Activated naive CD4-positive, alpha-beta T cell treated with anti-CD3 and anti-CD28 coated beads for 36 hours (primary cell): ENCODE data around the gene MLEC. TPM values are rescaled to one million over a fixed set of nuclear protein-coding genes. Genes with fewer than 3 reads are reported as not detected.

ENCODE experiments used
- CTCF ChIA-PET: fragments of 350-600 bp; sonication (Branson Sonifier 250); formaldehyde crosslinking; loops from one replicate; lab custom pipeline; 2021; ENCODE audit warnings: antibody characterized with exemption; lab: Charles Lee
- DNase-seq: peaks from one replicate; pipeline ENCODE4 v3.0.0-alpha.2; 2020
- H3K27ac Mint-ChIP-seq: one replicate; pipeline ENCODE4 v1.8.0; 2021; ENCODE audit warnings: mild to moderate bottlenecking, mixed read lengths
- H3K27me3 Mint-ChIP-seq: one replicate; pipeline ENCODE4 v1.8.0; 2021; ENCODE audit warnings: low read depth, mixed read lengths
- H3K36me3 Mint-ChIP-seq: one replicate; pipeline ENCODE4 v1.8.0; 2021; ENCODE audit warnings: low read depth, mixed read lengths
- H3K4me1 Mint-ChIP-seq: one replicate; pipeline ENCODE4 v1.8.0; 2021; ENCODE audit warnings: low read depth, mixed read lengths
- H3K4me3 Mint-ChIP-seq: one replicate; pipeline ENCODE4 v1.8.0; 2021; ENCODE audit warnings: mild to moderate bottlenecking, moderate library complexity, mixed read lengths
- H3K9me3 Mint-ChIP-seq: one replicate; pipeline ENCODE4 v1.8.0; 2021; ENCODE audit warnings: mixed read lengths
- intact Hi-C: fragments of 100-400 bp; cut with micrococcal nuclease; formaldehyde crosslinking; loops from one replicate; pipeline ENCODE4 v1.15.1; 2023
- total RNA-seq, 2 experiments: library from RNA; stranded (reverse); gene quantifications; one replicate each; pipeline ENCODE4 v1.2.3, GENCODE V29; 2021

Gene MLEC
- total RNA-seq, 2 experiments from 2014 or later, result 78.6 to 89.7 TPM

GRCh38 chr12:120741476-120742421, 54.8 kb downstream of the MLEC start:
- H3K36me3 Mint-ChIP-seq, result no peaks in the 10 kb centered on the region
- no peak overlapping the region for H3K27ac Mint-ChIP-seq
- H3K9me3 Mint-ChIP-seq, result no peaks in the 10 kb centered on the region
- H3K4me3 Mint-ChIP-seq, result no peak overlapping the region
- intact Hi-C loops, result no loop called here
- no peak for DNase-seq
- H3K4me1 Mint-ChIP-seq, result no peaks in the 10 kb centered on the region
- no peaks in the 10 kb centered on the region for H3K27me3 Mint-ChIP-seq
- CTCF ChIA-PET, result interaction anchor here (0.9 kb wide), 1 partner anchor 230 kb away, joined by 3 read pairs; no protein-coding TSS in a partner anchor

- no peaks in the 10 kb centered on the region for H3K4me1 Mint-ChIP-seq
- no peak overlapping the region for H3K4me3 Mint-ChIP-seq
- intact Hi-C loops, result no loop called here
- CTCF ChIA-PET, result interaction anchor here (0.6 to 1.0 kb wide), 2 partner anchors 12 to 350 kb away, joined by 4 read pairs; no protein-coding TSS in a partner anchor
- no peaks in the 10 kb centered on the region for H3K27me3 Mint-ChIP-seq
- no peak overlapping the region for H3K27ac Mint-ChIP-seq
- H3K36me3 Mint-ChIP-seq, result no peaks in the 10 kb centered on the region
- no peaks in the 10 kb centered on the region for H3K9me3 Mint-ChIP-seq
- no peak for DNase-seq
These were observed 58.1 kb downstream of the MLEC start for GRCh38 chr12:120744922-120745493.

GRCh38 chr12:120748242-120748641, 61.3 kb downstream of the MLEC start:
- no peaks in the 10 kb centered on the region for H3K36me3 Mint-ChIP-seq
- H3K4me1 Mint-ChIP-seq, result no peaks in the 10 kb centered on the region
- H3K27ac Mint-ChIP-seq, result no peak overlapping the region
- no peaks in the 10 kb centered on the region for H3K9me3 Mint-ChIP-seq
- intact Hi-C loops, result no loop called here
- no peaks in the 10 kb centered on the region for H3K27me3 Mint-ChIP-seq
- DNase-seq, result no peak
- H3K4me3 Mint-ChIP-seq, result no peak overlapping the region
- CTCF ChIA-PET, result interaction anchor here (0.6 to 0.9 kb wide), 2 partner anchors 16 to 224 kb away, joined by 3 to 4 read pairs; no protein-coding TSS in a partner anchor

- CTCF ChIA-PET, result interaction anchor here (0.6 to 1.4 kb wide), 4 partner anchors 100 to 713 kb away, joined by 3 to 5 read pairs (median 4); no protein-coding TSS in a partner anchor
- Mint-ChIP-seq H3K27ac (no peak overlapping the region), H3K9me3 (peaks cover 2% of the 10 kb centered on the region), H3K4me1 (no peaks in the 10 kb centered on the region), H3K27me3 (no peaks in the 10 kb centered on the region), H3K4me3 (no peak overlapping the region), H3K36me3 (peaks cover 1% of the 10 kb centered on the region)
- intact Hi-C loops, result no loop called here
- no peak for DNase-seq
These were observed 62.3 kb downstream of the MLEC start for GRCh38 chr12:120749256-120749655.

- intact Hi-C loops, result loop anchor here (1.0 kb wide), 1 partner anchor 220 kb away; no protein-coding TSS in a partner anchor
- CTCF ChIA-PET, result interaction anchor here (0.6 to 1.4 kb wide), 5 partner anchors 16 to 231 kb away, joined by 3 to 5 read pairs (median 4); no protein-coding TSS in a partner anchor
- H3K9me3 Mint-ChIP-seq, result peaks cover 5% of the 10 kb centered on the region
- no peak overlapping the region for H3K27ac Mint-ChIP-seq
- peaks cover 2% of the 10 kb centered on the region for H3K27me3 Mint-ChIP-seq
- H3K36me3 Mint-ChIP-seq, result peaks cover 1% of the 10 kb centered on the region
- no peaks in the 10 kb centered on the region for H3K4me1 Mint-ChIP-seq
- peak; percentile 45 for DNase-seq
- H3K4me3 Mint-ChIP-seq, result no peak overlapping the region
These were observed 63.9 kb downstream of the MLEC start for GRCh38 chr12:120750806-120751205.

GRCh38 chr12:120751389-120751788, 64.4 kb downstream of the MLEC start:
- Mint-ChIP-seq H3K4me3 (no peak overlapping the region), H3K4me1 (no peaks in the 10 kb centered on the region), H3K27me3 (peaks cover 2% of the 10 kb centered on the region), H3K9me3 (peaks cover 5% of the 10 kb centered on the region), H3K36me3 (peaks cover 1% of the 10 kb centered on the region), H3K27ac (no peak overlapping the region)
- CTCF ChIA-PET, result no interaction called here
- intact Hi-C loops, result no loop called here
- no peak for DNase-seq

Other genes with a start within 250 kb of the MLEC start
- gene COX6A1, start 249.0 kb upstream of the MLEC start, total RNA-seq, result 100 to 1,000 TPM; 536 to 540 TPM
- 10 to 100 TPM; 56.8 to 59.2 TPM for gene TRIAP1, start 240.8 kb upstream of the MLEC start, total RNA-seq
- gene GATC, start 240.7 kb upstream of the MLEC start, total RNA-seq, result 10 to 100 TPM; 33.1 to 35.3 TPM
- gene SRSF9, start 217.4 kb upstream of the MLEC start, total RNA-seq, result 100 to 1,000 TPM; 164 to 171 TPM
- 10 to 100 TPM; 93.4 to 93.5 TPM for gene DYNLL1, start 191.0 kb upstream of the MLEC start, total RNA-seq
- gene COQ5, start 158.0 kb upstream of the MLEC start, total RNA-seq, result 10 to 100 TPM; 29.5 TPM
- 100 to 1,000 TPM; 159 to 166 TPM for gene RNF10, start 152.8 kb upstream of the MLEC start, total RNA-seq
- gene POP5, start 105.7 kb upstream of the MLEC start, total RNA-seq, result 10 to 100 TPM; 44.2 to 45.0 TPM
- not detected for gene CABP1, start 46.5 kb upstream of the MLEC start, total RNA-seq
- gene UNC119B, start 23.3 kb downstream of the MLEC start, total RNA-seq, result 10 to 100 TPM; 31.9 to 32.6 TPM
- 10 to 100 TPM; 15.4 to 15.8 TPM for gene ACADS, start 38.7 kb downstream of the MLEC start, total RNA-seq
- 10 to 100 TPM; 19.8 to 22.2 TPM for gene SPPL3, start 217.2 kb downstream of the MLEC start, total RNA-seq